ENCODE data around the gene HTR3B. TPM values are rescaled to one million over a fixed set of nuclear protein-coding genes. Genes with fewer than 3 reads are reported as not detected.

The HTR3B gene
- polyA plus RNA-seq, 2 of the 4 experiments (the other 2 are of a cell fraction), result not detected

- DNase-seq (ENCODE audit: low read depth in 1 of 2, low spot score in 1 of 2), result no peak
- 26% methylated on average over 8 of the region's 8 CpGs for WGBS (ENCODE audit: missing lambda C conversion rate)
- ChIA-PET CTCF (interaction anchor here (2.3 to 3.6 kb wide), 2 partner anchors 12 to 354 kb away, joined by 12 to 16 read pairs; no protein-coding TSS in a partner anchor), POLR2A (no interaction called here)
- Histone ChIP-seq H3K9me3 (no peaks in the 10 kb centered on the region), H3K4me2 (no peak overlapping the region), H3K4me1 (peaks cover 8% of the 10 kb centered on the region; the same call in 2 of the 3 replicates), H3K27ac (no peak overlapping the region), H3K4me3 (no peak overlapping the region)
- ATAC-seq, result no peak
- no peak for FAIRE-seq
- TF ChIP-seq HOXB13 (CRISPR knock-in tag; IDR thresholded peaks at IDR 0.05; ENCODE audit: low read depth) (no peak), CHD2 (IDR thresholded peaks at IDR 0.05; ENCODE audit: low read length, partially characterized antibody) (no peak), CEBPB (IDR thresholded peaks at IDR 0.05) (no peak), CBX8 (IDR thresholded peaks at IDR 0.05) (no peak), RARB (CRISPR knock-in tag; IDR thresholded peaks at IDR 0.05) (no peak), ESRRA (IDR thresholded peaks at IDR 0.05; ENCODE audit: borderline replicate concordance, low read length) (no peak), HDAC2 (IDR thresholded peaks at IDR 0.05) (no peak), GATA3 (IDR thresholded peaks at IDR 0.05; ENCODE audit: borderline replicate concordance) (no peak), KDM1A (IDR thresholded peaks at IDR 0.05; ENCODE audit: low read depth) (no peak), ZC3H11A (IDR thresholded peaks at IDR 0.05) (no peak), REST (IDR thresholded peaks at IDR 0.05) (no peak), RNF2 (IDR thresholded peaks at IDR 0.05; ENCODE audit: borderline replicate concordance, low read depth) (no peak), BHLHE40 (IDR thresholded peaks at IDR 0.05; ENCODE audit: low read depth, low read length) (no peak), USF2 (IDR thresholded peaks at IDR 0.05) (no peak), SMC3 (IDR thresholded peaks at IDR 0.05) (no peak)
Measured at GRCh38 chr11:113907681-113908080, 3.1 kb downstream of the HTR3B start.

- FAIRE-seq (no peak), ATAC-seq (no peak), DNase-seq (ENCODE audit: low read depth in 1 of 2, low spot score in 1 of 2) (no peak)
- no peak for TF ChIP-seq CBX8 (IDR thresholded peaks at IDR 0.05)
- no peak for TF ChIP-seq EHMT2 (IDR thresholded peaks at IDR 0.05; ENCODE audit: low read depth)
- TF ChIP-seq MAX (IDR thresholded peaks at IDR 0.05), result no peak
- no peak for TF ChIP-seq BCL3 (IDR thresholded peaks at IDR 0.05)
- no peak for TF ChIP-seq HOXB13 (CRISPR knock-in tag; IDR thresholded peaks at IDR 0.05; ENCODE audit: low read depth)
- no peak for TF ChIP-seq MAFK (IDR thresholded peaks at IDR 0.05; ENCODE audit: partially characterized antibody)
- TF ChIP-seq JUN (IDR thresholded peaks at IDR 0.05), result no peak
- no peak for TF ChIP-seq CTCF (IDR thresholded peaks at IDR 0.05)
- no peak for TF ChIP-seq HEYL (CRISPR knock-in tag; IDR thresholded peaks at IDR 0.05)
- no peak for TF ChIP-seq FOXS1 (CRISPR knock-in tag; IDR thresholded peaks at IDR 0.05)
- no peak for TF ChIP-seq FOSL2 (IDR thresholded peaks at IDR 0.05)
- TF ChIP-seq FOSL2 (CRISPR knock-in tag; IDR thresholded peaks at IDR 0.05), result no peak
- TF ChIP-seq HOXB5 (CRISPR knock-in tag; IDR thresholded peaks at IDR 0.05), result no peak
- TF ChIP-seq NFE2L2 (conservative IDR thresholded peaks at IDR 0.05; ENCODE audit: low read length), result no peak
- no peak for TF ChIP-seq CEBPB (IDR thresholded peaks at IDR 0.05)
- no peak for TF ChIP-seq BHLHE40 (IDR thresholded peaks at IDR 0.05; ENCODE audit: low read depth, low read length)
- no peak for TF ChIP-seq MAZ (IDR thresholded peaks at IDR 0.05; ENCODE audit: borderline replicate concordance, low read depth, low read length)
- TF ChIP-seq ELK1 (IDR thresholded peaks at IDR 0.05; ENCODE audit: low read depth, low read length), result no peak
- no peak for TF ChIP-seq PHF8 (IDR thresholded peaks at IDR 0.05; ENCODE audit: borderline replicate concordance, low read depth)
- Histone ChIP-seq H3K27ac (no peak overlapping the region), H3K4me3 (no peak overlapping the region), H3K4me1 (peaks cover 8% of the 10 kb centered on the region; the same call in 2 of the 3 replicates), H3K4me2 (no peak overlapping the region), H3K9me3 (no peaks in the 10 kb centered on the region)
- POLR2A ChIA-PET, result no interaction called here
- CTCF ChIA-PET, result interaction anchor here (1.2 to 3.6 kb wide), 3 partner anchors 12 to 353 kb away, joined by 3 to 16 read pairs (median 12); no protein-coding TSS in a partner anchor
- WGBS (ENCODE audit: missing lambda C conversion rate), result 56% methylated on average over 9 of the region's 9 CpGs
Measured at GRCh38 chr11:113908098-113908497, 3.5 kb downstream of the HTR3B start.
